Stimulated activated CD4-positive, alpha-beta T cell treated with anti-CD3 and anti-CD28 coated beads, Interleukin-15, amount 100 ng/mL, for 24 hours (primary cell): ENCODE results near the gene CAMSAP3.
A peak's percentile ranks its signal among the peaks of the same experiment; 100 is the strongest.

Experiments used
- DNase-seq: peaks from one replicate; pipeline ENCODE4 v3.0.0-alpha.2; 2020

CAMSAP3 gene

DNA sequence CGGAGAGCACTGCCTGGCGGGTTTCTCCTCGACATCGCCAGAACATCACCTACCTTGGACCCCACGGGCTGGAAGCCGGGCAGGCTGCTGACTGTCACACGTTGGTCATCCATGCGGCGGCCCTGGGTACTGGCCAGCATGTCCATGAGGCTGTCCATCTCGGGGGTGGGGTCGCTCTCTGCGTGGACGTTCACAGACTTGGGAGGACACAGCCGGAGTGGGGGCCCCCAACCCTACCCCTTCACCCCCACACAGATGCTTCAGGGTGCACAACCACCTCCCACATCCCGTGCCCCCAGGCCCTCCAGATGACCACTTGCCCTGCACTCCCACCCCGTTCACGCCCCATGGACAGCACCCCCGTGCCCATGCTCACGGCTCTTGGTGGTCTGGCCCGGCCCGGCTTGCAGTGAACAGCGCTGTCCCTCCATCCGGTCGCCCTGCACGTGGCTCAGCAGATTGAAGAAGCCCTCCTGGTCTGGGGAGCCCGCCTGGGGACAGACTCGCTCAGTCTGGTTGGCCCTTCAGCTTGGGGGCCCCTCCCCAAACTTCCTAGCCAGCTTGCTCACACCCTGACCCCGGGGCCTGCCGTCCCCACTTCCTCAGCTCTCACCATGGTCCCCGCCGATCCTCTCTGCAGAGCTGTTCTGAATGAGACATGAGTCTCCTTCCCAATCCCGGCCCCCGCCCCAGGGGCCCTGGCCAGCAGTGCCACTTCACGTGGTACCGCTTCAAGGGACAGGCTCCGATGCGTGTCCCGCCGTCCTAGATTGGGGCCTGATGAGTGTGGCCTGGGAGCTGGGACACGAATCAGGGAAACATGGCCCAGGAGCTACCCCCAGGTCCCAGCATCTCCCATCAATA is 36.9 kb downstream of the CAMSAP3 start:
- DNase-seq, result no peak

DNA sequence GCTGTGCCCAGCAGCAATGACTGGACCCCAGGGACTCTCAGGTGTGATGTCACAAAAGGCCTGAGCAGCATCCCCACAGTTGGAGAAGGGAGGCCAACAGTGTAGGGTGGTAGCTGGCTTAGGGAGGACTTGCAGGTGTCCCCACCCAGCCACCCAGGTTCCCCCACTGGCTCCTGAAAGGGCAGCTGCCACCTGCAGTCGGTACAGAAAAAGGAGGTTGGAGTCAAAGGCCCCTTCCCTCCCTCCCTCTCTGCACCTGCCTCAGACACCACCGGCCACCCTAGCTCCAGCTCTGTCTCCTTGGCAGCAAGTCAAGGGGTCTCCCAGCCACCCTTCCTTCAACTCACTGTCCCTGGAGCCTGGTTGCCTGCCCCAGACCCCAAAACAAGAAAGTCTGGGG is 38.0 kb downstream of the CAMSAP3 start, which contains the start of gene PCP2:
TSS of gene PCP2 (minus strand) at position 22 of the 400 bp plus-strand sequence. CDS start 262 bp downstream, outside the sequence.
- no peak for DNase-seq

DNA sequence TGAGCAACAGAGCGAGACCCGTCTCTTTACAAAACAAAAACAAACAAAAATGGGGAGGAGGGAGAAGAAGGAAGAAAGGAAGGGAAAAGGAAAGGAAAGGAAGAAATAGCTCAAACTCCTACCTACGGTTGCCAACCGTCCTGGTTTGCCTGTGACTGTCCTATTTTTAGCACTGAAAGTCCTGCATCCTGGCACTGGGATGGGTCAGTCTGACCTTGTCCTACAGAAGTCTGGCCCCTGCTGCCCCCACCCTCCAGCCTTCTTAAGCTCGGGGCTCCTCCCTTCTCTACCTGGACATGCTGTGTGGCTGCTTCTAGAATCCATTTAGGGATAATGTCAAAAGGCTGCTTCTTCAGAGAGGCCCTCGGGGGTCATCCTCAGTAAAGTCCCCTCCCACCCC is 40.0 kb downstream of the CAMSAP3 start:
- DNase-seq, result no peak

GRCh38 chr19:7636317-7636690 is 40.6 kb downstream of the CAMSAP3 start:
- no peak for DNase-seq

- DNase-seq, result peak; percentile 91
Observed at GRCh38 chr19:7636691-7637373, 41.2 kb downstream of the CAMSAP3 start, which contains the start of gene STXBP2. Gene STXBP2, plus strand, starts transcription at chr19:7637110. Its CDS starts 40 bp downstream, at chr19:7637150.

DNA sequence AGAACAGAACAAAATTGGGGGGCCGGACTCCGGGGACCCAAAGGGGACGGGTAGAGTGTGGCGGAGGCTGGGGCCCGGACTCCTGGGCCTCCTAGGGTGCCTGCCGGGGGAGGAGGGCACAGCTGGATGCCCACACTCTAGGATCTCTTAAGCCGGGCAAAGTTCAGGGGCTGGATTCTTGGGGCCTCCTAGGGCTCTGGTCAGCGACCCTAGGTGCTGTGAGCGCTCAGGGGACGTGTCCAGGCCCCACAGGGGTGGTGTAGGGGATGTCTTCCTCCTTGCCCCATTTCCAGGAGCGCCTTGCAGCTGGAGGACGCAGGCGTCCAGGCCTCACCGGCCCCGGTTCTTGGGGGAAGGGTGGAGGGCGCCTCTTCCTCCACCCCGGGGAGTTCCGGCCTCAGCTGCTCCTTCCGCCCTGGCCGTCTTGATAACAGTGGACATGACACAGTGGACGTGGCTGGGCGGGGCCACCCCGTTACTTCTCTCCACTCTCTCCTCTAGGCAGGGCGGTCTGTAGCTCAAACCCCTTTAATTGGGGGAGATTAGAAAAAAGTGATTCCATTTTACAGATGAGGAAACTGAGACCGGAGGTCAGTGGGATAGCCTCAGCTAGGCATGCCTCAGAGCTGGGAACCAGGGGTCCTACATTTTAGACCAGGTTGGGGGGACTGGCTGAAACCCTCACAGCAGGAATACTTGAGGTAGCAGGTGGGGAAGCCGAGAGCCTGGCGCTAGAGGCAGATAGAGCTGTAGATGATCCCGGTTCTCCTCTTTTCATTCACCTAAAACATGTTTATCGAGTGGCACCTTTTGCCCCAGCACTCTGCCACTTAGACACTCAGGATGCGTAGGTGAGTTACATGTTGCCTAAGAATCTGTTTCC is 42.0 kb downstream of the CAMSAP3 start:
- DNase-seq, result peak; percentile 26

- no peak for DNase-seq
Observed at GRCh38 chr19:7638802-7639465, 43.3 kb downstream of the CAMSAP3 start.

- no peak for DNase-seq
Observed at GRCh38 chr19:7639863-7640348, 44.2 kb downstream of the CAMSAP3 start.

DNA sequence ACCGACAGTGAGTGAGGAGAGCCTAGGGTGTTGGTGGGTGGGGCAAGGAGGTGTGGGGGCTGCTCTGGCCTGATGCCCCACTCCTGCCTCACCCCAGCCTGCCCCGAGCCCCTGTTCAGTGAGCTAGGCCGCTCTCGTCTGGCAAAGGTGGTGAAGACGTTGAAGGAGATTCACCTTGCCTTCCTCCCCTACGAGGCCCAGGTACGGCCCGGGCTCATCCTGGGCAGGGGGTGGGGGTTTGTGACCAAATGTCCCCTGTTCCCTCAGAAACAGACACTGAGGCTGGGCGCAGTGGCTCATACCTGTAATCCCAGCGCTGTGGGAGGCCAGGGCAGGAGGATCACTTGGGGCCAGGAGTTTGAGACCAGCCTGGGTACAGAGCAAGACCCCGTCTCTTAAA is 45.1 kb downstream of the CAMSAP3 start:
- DNase-seq, result no peak

DNA sequence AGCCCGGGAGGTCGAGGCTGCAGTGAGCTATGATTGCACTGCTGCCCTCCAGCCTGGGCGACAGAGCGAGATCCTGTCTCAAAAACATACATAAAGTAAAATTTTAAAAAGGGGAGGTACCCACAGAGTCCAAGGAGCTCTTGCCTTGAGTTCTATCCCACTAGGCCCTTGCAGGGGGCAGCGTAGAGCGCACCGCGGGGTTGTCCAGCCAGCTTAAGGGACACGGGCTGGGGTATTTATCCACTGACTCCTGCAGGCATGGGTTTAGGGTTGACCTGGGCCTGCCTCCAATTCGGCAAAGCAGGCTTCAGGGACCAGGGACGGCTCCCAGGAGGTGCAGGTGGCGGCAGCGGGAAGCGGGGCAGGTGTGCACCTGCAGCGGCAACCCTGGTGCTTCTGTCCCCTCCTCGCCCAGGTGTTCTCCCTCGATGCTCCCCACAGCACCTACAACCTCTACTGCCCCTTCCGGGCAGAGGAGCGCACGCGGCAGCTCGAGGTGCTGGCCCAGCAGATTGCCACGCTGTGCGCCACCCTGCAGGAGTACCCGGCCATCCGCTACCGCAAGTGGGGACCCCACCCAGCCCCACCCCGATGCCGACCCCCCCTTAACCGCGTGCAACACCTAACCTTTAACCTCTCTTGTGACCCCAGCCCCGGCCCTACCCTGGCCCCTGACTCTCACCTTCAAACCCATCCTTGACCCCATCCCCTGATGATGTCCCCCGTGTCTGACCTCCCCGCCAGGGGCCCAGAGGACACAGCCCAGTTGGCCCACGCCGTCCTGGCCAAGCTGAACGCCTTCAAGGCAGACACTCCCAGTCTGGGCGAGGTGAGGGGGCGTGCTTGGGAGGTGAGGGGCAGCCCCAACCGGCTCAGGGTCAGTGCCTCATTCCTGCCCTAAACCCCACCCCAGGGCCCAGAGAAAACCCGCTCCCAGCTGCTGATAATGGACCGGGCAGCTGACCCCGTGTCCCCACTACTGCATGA is 45.9 kb downstream of the CAMSAP3 start:
- no peak for DNase-seq

DNA sequence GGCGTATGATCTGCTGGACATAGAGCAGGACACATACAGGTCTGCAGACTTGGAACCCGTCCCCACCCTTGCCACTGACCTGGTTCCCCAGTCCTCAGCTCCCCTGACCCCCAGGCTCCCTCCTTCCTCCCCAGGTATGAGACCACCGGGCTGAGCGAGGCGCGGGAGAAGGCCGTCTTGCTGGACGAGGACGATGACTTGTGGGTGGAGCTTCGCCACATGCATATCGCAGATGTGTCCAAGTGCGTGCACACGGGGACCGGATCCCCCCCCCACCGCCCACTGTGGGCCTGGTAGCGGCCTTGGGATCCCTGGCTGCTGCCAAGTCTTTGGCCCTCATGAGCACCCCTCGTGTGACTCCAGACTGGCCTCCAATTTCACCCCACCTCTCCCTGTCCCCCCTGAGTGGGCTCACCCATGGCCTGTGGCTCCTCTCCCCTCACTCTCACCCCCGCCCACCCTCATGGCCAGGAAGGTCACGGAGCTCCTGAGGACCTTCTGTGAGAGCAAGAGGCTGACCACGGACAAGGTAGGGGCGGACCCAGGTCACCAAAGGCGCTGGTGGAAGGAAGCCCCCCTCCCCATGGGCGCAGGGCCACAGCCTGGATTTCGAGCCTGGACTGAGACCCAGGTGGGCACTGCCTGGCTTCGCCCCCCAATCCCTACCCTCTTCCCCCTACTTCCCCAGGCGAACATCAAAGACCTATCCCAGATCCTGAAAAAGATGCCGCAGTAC is 46.8 kb downstream of the CAMSAP3 start:
- no peak for DNase-seq

DNA sequence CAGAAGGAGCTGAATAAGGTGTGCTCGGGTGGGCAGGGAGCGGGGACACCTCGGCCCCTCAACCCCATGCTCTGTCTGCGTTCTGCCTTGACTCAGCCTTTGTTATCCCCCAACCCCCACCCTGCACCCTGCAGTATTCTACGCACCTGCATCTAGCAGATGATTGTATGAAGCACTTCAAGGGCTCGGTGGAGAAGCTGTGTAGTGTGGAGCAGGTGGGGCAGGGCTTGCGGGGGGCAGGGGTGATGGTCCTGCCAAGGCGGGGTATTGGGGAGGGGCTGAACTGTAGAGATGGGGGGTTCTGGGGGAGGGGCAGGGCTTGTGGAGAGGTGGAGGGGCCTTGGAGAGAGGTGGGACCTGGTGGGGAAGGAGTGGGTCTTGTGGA is 47.4 kb downstream of the CAMSAP3 start:
- DNase-seq, result no peak

GRCh38 chr19:7643629-7644549 is 48.2 kb downstream of the CAMSAP3 start:
- DNase-seq, result peak; percentile 29

DNA sequence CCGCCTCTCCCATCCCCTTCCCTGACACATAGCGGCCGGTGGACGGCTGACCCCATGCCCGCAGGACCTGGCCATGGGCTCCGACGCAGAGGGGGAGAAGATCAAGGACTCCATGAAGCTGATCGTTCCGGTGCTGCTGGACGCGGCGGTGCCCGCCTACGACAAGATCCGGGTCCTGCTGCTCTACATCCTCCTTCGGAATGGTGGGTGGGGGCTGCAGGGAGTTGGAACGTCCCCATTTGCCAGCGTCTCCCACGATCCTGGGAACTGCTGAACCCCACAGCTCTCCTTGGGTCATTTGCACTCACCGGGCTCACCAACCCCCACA is 48.9 kb downstream of the CAMSAP3 start:
- no peak for DNase-seq

- DNase-seq, result no peak
Observed at GRCh38 chr19:7645163-7645562, 49.5 kb downstream of the CAMSAP3 start.

DNA sequence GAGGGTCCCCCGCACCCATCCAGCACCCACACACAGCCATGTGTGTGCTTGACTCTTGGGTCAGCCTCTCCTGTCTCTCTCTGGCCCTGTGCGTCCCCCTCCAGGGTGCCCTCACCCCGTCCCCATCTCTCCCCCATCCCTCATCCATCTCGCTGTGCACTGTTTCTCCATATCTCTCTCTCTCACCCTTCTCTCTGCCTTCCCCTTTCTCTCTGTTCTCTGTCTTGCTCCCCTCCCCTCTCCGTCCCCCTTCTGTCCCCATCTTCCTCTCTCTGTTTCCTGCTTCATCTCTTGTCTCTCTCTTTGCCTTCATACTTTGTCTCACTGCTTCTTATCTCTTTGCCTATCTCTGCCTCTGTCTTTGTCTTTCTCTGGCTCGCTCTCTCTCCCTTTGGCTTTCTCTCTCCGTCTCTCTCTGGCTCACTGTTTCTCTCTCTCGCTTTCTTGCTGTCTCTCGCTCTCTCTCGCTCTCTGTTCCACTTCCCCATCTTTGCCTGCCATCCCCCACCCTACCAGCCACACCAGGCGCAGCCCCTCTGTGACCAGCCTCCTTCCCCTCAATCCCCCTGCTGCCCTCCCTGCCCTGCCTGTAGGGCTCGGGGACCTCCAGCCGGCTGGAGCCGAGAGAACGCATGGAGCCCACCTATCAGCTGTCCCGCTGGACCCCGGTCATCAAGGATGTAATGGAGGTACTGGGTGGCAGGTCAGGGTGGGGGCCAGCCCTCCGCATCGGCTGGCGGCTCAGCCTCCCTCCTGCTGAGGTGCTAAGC is 50.2 kb downstream of the CAMSAP3 start:
- DNase-seq, result no peak

DNA sequence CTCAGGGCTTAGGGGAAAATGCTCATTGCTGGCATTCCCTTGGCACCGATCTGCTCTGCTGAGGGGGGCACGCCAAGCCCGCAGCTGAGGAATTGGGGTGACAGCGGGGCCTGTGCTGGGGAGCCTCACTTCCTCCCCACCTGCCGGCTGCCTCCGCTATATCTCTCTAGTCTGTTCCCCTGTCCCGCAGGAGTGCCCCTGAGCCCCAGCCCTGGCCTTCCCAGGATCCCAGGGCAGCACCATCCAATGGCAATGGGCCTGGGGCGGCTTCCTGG is 50.7 kb downstream of the CAMSAP3 start:
- DNase-seq, result no peak

DNA sequence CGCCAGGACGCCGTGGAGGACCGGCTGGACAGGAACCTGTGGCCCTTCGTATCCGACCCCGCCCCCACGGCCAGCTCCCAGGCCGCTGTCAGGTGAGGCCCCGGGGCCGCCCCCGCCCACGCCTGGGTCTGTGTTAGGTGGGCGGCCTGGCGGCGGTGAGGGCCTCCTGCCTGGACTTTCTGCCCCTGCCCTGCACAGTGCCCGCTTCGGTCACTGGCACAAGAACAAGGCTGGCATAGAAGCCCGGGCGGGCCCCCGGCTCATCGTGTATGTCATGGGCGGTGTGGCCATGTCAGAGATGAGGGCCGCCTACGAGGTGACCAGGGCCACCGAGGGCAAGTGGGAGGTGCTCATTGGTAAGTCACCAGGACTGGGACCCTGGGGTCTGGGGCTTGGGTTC is 51.5 kb downstream of the CAMSAP3 start:
- no peak for DNase-seq
